Glomerular visceral epithelial cell (primary cell): ENCODE measurements around the gene ANKRD17.

ENCODE experiments used
- DNase-seq: peaks from one replicate; pipeline ENCODE4 v3.0.0-alpha.2; 2016; ENCODE audit errors: extremely low spot score

ANKRD17 gene

DNA sequence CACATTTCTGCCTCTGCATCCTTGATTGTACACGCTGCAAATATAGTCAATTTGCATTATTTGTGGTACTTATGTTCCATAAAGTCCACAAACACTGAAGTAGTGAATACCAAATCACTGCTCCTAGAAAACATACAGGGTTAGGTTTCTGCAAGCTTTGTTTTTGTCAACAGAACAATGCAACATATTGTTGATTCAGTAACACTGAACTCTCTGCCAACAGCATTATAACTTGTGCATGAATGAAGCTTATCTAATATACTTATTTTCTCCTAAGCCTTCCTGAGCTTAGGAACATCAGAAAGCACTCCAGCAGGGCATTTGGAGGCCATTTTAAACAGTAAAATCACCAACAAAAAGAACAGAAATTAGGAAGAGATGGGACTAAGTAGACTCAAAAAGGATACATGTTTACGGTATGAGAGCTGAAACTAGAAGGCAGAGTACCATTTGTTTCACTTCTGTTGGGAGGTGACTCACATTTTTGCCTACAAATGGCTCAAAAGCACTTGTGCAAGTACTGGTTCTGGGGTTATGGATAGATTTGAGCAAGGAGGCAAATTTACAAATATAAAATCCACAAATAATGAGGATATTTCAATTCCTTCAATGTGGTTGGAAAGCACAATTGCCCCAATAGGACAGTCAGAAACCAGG lies 203.2 kb downstream of the ANKRD17 start:
- DNase-seq = no peak

DNA sequence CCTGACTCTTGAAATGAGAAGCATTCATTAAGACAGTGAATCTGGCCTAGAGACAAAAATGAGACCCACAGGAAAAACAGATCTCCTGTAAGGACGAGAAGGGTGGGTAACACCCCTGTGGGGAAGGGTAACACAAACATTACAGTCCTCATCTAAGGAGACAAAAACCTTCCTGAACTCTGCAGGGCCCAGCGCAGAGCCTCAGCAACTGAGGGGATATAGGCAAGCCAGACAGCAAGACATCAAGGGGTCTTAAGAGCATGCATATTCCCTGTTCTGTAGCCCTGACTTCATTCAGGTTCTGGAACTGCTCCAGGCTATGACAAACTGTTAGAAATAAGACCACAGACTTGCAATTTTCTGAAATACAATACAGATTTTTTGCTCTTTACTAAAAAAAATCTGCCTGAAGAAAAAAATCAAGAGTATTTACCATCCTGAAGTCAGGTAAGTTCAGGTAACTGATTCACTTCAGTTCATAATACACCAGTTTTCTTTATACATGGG lies 204.6 kb downstream of the ANKRD17 start:
- DNase-seq = no peak

DNA sequence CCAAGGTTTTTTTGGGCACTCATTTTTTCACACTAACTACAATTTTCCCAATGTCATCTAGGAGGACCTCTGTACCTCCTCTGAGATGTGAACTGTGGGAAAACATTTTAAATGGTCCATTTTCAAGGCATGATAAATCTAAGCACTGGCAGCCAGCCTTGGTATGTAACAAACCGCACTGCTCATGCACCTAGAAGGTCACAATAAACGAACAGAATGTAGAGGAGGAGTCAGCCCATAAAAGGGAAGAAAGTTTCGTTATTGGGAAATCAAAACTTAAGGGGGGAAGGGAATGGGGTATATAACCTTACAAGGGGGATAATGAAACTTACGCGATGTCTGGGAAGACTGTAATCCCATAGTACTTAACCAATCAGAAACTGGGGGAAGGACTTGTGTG lies 205.5 kb downstream of the ANKRD17 start:
- DNase-seq = no peak

DNA sequence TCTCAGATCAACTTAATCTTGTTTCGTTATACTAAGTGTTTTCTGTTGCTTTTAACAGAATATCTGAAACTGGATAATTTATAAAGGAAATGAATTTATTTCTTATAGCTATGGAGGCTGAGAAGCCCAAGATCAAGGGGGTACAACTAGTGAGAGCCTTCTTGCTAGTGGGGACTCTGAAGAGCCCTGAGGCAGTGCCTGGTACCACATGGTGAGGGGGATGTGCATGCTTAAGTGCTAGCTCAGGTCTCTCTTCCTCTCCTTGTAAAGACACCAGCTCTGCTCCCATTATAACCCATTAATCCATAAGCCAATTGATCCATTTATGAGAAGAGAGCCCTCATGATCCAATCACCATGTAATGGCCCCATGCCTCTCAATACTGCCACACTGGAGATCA lies 207.0 kb downstream of the ANKRD17 start:
- DNase-seq = no peak

DNA sequence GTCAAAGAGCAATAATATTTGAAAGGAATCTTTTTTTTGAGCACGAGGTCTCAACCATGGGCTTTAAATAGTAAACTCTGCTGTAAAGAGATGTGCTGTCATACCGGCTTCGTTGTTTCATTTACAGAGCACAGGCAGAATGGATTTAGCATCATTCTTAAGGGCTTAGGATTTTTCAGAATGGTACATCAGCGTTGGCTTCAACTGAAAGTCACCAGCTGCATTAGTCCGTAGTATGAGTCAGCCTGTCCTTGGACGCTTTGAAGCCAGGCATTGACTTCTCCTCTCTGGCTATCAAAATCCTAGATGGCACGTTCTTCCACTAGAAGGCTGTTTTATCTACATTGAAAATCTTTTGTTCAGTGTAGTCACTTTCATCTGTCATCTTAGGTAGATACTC lies 212.7 kb downstream of the ANKRD17 start:
- DNase-seq = no peak

DNA sequence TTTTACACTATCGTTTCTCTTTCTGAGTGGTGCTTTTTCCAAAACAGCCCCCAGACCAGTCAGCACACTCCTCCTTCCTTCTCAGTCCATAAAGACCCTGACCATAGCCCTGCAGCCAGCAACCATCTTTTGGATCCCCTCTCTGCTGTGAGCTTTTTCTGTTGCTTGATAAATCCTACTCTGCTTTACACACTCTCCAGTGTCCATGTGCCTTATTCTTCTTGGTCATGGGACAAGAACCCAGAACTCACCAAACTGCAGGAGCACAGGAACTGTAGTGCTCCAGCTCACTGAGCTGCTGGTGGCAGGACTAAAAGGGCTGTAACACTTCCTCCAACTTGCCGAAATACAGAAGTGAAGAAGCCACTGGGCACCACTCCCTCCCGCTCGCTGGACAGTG lies 221.5 kb downstream of the ANKRD17 start:
- no peak for DNase-seq

DNA sequence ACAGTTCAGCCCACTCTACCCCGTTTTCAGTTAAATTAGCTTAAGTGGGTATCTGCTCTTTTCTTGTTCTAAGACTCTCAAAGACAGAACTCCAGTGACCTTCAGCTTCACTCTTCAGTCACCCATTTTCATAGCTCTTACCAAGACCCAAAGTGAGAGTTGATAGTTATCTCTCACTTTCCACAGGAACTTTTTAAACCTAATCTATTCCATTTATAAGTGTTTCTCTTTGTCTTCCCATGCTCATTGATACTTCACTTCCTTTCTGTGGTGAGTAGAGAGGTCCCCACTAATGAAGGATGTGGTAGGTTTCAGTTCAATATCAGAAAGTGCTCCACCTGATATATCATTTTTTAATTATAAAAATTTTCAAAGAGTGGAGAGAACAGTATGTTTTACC lies 222.5 kb downstream of the ANKRD17 start:
- no peak for DNase-seq

DNA sequence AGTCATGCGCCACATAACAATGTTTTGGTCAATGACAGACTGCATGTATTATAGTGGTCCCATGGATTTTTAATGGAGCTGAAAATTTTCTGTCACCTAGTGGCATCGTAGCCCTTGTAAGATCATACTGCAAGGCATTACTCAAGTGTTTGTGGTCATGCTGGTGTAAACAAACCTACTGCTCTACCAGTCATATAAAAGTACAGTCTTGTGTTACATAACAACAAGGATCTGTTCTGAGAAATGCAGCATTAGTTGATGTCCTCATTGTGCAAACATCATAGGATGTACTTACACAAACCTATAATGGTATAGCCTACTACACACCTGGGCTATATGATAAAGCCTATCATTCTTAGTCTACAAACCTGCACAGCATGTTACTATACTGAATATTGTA lies 223.7 kb downstream of the ANKRD17 start:
- DNase-seq = no peak

DNA sequence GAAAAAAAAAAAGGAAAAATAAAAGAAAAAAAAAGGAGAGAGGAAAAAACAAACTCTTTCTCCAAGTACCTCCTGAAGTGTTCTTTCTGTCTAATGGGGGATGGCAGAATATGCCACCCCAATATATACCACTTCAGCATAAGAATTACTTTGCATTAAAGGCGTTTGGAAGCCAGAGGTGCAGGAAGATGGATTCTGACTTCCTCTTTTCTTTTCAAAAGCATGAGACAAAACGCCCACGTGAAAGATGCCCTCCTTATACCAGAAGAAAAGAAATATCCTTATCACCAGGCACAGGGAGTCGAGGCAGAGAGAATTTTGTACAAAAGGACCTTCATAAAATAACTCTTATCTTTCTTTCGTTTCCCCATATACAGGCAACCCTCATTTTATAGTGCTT lies 230.0 kb downstream of the ANKRD17 start:
- no peak for DNase-seq
